CMK (cell line): Measurements from ENCODE around the gene ANGPTL8.

Source experiments
- DNase-seq: peaks from one replicate; pipeline ENCODE4 v3.0.0-alpha.2; 2010; ENCODE audit warnings: low read depth

ANGPTL8 gene

GRCh38 chr19:11261431-11261970, 22.1 kb downstream of the ANGPTL8 start:
- no peak for DNase-seq

- DNase-seq = no peak
Measured at GRCh38 chr19:11261971-11262839, 22.8 kb downstream of the ANGPTL8 start, which contains the start of gene DOCK6. TSS of gene DOCK6 (minus strand) at chr19:11262524. CDS start at chr19:11262440, 84 bp downstream.

DNA sequence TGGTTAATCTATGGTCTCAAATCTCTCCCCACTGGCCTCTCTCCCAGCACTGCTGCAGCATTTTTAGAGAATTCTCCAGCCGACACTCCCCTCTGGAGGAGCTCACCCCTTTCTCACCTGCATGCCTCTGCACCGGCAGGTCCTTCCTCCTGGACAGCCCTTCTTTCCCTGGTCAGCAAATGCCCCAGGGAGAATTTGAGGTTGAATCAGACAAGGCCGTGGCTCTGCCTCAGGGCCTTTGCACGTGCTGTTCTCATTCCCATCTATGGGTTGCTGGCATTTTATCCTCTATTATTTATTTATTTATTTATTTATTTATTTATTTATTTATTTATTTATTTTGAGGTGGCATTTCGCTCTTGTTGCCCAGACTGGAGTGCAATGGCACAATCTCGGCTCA, 24.3 kb downstream of the ANGPTL8 start:
- DNase-seq = no peak

- no peak for DNase-seq
Measured at GRCh38 chr19:11264452-11265176, 25.2 kb downstream of the ANGPTL8 start.

- DNase-seq = no peak
Measured at GRCh38 chr19:11265177-11265784, 25.9 kb downstream of the ANGPTL8 start.

DNA sequence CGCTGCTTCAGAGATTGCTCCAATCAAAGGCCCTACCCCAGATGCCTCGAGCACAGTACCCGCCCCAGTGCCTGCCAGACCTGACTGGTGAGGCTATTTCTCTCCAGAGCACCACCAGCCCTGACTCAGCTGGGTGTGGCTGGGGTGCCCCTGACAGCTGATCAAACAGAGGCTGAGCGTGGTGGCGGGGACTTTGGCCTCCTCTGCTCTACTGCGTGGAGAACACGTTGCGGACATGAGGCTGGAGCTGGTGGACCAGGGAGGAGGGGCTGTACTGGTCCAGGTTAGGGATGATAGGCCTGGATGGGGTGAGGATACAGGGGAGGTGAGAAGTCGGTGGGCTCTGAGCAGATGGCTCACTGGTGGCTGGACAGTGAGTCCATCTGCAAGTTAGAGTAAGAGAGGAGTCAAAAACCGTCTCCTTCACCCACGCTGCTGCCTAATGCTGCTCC, 26.4 kb downstream of the ANGPTL8 start:
- no peak for DNase-seq

GRCh38 chr19:11267316-11268085, 28.1 kb downstream of the ANGPTL8 start:
- no peak for DNase-seq

GRCh38 chr19:11268783-11269267, 29.4 kb downstream of the ANGPTL8 start:
- peak; percentile 76 for DNase-seq

DNA sequence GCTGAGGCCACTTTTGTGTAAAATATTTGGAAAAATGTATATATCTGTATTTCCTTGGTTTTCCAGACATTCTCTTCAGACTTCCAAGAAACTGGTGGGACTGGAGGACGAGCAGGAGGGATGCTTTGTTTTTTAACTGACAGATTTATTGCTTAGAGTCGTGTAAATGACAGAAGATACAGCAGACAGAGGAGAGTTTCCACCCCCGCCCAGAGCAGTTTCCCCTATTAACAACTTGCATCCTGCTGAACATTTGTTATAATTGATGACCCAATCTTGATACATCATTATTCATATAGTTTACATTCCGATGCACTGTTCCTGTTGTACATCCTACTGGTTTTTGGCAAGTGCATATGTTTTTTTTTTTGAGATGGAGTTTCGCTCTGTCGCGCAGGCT, 30.0 kb downstream of the ANGPTL8 start:
- DNase-seq = no peak

GRCh38 chr19:11273296-11273695, 33.9 kb downstream of the ANGPTL8 start:
- DNase-seq = no peak

DNA sequence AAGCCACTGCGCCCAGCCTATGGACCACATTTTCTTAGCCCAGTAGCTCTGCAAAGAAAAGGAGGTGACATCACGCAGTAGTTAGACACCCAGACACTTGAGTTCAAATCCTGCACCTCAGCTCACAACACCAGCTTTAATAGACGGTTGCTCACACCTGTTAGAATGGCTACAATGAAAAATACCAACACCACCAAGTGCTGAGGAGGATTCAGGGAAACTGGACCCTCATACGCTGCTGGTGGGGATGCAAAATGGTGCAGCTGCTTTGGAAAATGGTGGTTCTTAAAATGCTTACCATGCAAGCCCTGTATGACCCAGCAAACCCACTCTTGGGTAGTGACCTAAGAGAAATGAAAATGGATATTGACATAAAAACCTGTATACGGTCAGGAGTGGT, 34.6 kb downstream of the ANGPTL8 start:
- DNase-seq = no peak

GRCh38 chr19:11274533-11275086, 35.2 kb downstream of the ANGPTL8 start:
- DNase-seq = no peak

DNA sequence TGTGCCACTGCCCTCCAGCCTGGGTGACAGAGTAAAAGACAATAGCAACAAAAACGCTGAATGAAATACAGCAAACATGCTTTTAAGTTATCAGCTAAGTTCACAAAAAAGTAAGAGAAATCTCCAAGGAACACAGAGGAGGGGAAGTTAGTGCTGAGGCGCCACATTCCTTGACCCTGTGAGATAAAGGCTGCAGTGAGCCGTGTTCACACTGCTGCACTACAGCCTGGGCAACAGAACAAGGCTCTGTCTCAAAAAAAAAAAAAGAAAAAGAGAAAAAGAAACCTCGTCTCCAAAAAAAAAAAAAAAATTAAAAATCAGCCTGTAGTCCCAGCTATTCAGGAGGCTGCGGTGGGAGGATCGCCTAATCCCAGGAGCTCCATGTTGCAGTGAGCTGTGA, 39.3 kb downstream of the ANGPTL8 start:
- DNase-seq = no peak

DNA sequence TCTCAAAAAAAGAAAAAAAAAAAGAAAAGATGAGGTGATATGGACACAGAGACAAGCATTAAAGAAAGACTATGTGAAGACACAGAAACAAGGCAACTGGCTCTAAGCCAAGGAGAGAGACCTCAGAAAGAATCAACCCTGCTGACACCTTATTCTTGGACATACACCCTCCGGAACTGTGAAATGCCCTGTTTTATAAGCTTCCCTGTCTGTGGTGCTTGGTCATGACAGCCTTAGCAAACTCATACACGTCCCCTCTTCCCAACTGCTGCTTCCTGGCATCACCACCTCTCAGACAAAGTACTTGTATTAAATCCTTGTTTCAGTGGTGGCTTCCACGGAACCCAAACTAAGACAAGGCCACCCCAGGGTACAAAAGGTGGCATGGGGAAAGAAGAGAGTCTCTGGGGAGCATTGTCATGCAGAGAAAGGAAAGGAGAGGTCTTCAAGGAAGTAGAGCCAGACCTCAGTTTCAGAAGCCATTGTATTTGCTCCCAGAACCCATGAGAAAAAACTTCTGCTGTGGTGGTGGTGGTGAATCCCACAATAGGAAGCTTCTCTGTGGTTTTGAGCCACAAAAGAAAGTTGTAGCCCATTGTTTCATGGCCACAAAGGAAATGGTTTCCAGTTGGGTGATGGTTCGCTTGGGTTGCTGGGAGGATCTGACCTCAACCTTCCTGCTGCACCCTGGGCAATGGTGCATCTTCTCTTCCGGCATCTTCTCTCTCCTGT, 40.3 kb downstream of the ANGPTL8 start:
- peak; percentile 61 for DNase-seq

- no peak for DNase-seq
Measured at GRCh38 chr19:11281356-11282049, 42.1 kb downstream of the ANGPTL8 start.

DNA sequence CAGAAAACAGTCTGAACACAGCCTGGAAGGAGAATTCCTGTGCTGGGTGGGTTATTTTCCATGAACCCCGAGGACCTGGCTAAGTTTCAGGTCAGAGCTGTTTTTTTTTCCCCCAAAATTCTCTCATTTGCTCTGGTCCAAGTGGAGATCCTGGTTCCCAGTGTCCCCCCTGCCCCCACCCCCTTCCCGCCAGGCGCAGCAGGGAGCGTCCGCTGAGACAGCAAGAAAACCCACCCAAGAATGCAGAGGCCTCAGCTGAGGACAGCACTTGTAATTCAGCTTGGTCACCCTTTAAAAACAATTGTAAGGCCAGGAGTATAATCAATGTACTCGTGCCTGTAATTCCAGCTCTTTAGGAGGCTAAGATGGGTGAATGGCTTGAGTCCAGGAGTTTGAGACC, 45.1 kb downstream of the ANGPTL8 start:
- no peak for DNase-seq

DNA sequence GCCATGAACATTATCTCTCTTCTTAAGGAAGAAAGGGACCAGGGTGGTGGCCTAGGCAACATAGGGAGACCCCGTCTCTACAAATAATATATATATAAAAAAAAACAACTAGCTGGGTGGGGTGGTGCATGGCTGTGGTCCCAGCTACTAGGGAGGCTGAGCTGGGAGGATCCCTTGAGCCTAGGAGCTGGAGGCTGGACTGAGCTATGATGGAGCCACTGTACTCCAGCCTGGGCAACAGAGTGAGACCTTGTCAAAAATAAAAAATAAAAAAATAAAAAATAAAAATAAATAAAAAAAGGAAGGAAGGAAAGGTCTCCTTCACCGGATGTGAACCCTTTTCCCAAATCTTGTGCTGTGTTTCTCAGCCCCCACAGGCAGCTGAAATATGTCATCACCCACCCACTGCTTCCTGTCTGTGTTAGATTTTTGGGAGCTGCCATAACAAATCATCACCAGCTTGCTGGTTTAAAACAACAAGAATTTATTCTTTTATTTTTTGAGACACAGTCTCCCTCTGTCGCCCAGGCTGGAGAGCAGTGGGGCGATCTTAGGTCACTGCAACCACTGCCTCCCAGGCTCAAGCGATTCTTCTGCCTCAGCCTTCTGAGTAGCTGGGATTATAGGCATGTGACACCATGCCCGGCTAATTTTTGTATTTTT, 47.0 kb downstream of the ANGPTL8 start:
- DNase-seq = no peak

- DNase-seq = no peak
Measured at GRCh38 chr19:11288349-11288748, 48.9 kb downstream of the ANGPTL8 start.

DNA sequence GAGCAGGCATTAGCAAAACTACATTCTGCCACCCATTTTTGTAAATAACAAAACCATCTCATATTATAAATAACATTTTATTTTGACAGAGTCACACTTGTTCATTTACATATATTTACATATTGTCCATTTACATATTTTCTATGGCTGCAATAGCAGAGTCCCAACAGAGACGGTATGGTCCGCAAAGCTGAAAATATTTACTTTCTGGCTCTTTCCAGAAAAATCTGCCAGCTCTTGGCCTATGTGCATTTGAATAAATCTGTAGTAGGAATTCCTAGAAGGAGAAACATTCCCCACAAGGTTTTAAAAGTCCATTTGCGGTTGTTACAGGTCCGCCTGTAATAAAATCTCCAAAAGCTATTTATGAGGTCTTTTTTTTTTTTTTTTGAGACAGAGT, 50.8 kb downstream of the ANGPTL8 start:
- DNase-seq = no peak
